Liver (tissue), 9 donors: ENCODE data around the gene DNAAF5. TPM values are rescaled to one million over a fixed set of nuclear protein-coding genes. Genes with fewer than 3 reads are reported as not detected.
"Not testable (repeated sequence)": the region's sequence is repeated elsewhere in the genome, so short reads cannot be mapped to it uniquely, and the experiment has no call there.

Source experiments
- DNase-seq: peaks from one replicate; pipeline ENCODE4 v3.0.0-alpha.2; 2017; ENCODE audit warnings: low spot score
- H3K27ac ChIP-seq, 2 donors: one replicate each; pipeline ENCODE4 v1.7.0; 2013; ENCODE audit warnings: inconsistent platforms in 2 of 2, low read length in 2 of 2, control low read depth in 1 of 2, low read depth in 1 of 2, mild to moderate bottlenecking in 1 of 2
- H3K27me3 ChIP-seq, 4 donors: one replicate each; pipeline versions ENCODE4 v1.6.1 to v1.7.0; 2013; ENCODE audit warnings: low read length in 3 of 4, inconsistent platforms in 1 of 4, mild to moderate bottlenecking in 1 of 4, moderate library complexity in 1 of 4; ENCODE audit not compliant: control insufficient read depth in 4 of 4, insufficient read depth in 4 of 4
- H3K36me3 ChIP-seq, 4 donors: one replicate each; pipeline versions ENCODE4 v1.6.1 to v1.7.0; 2013; ENCODE audit warnings: low read length in 3 of 4, mild to moderate bottlenecking in 3 of 4, low read depth in 1 of 4, moderate library complexity in 1 of 4; ENCODE audit not compliant: control insufficient read depth in 4 of 4, insufficient read depth in 3 of 4
- H3K4me1 ChIP-seq, 4 donors: one replicate each; pipeline versions ENCODE4 v1.6.1 to v1.7.0; 2013; ENCODE audit warnings: low read length in 3 of 4, mild to moderate bottlenecking in 3 of 4, moderate library complexity in 1 of 4; ENCODE audit not compliant: control insufficient read depth in 4 of 4, insufficient read depth in 4 of 4
- H3K4me3 ChIP-seq, 3 donors: one replicate each; pipeline versions ENCODE4 v1.6.1 to v1.7.0; 2013; ENCODE audit warnings: low read length in 3 of 3, control low read depth in 1 of 3, low read depth in 1 of 3, mild to moderate bottlenecking in 1 of 3
- H3K9ac ChIP-seq, 2 donors: one replicate each; pipeline ENCODE4 v1.7.0; 2013; ENCODE audit warnings: low read length in 2 of 2, mild to moderate bottlenecking in 2 of 2, moderate library complexity in 2 of 2, control low read depth in 1 of 2, low read depth in 1 of 2
- H3K9me3 ChIP-seq, 4 donors: one replicate each; pipeline versions ENCODE4 v1.6.1 to v1.7.0; 2013; ENCODE audit warnings: low read length in 3 of 4; ENCODE audit not compliant: control insufficient read depth in 4 of 4
- ATF3 ChIP-seq: IDR thresholded peaks from 2 replicates; pipeline ENCODE4 v1.6.1; 2016; ENCODE audit warnings: antibody characterized with exemption
- CTCF ChIP-seq: fragments of 150-350 bp; IDR thresholded peaks from 2 replicates; pipeline ENCODE4 v1.5.1; 2017; ENCODE audit warnings: improper control_type of control experiment, low read depth, low read length; ENCODE audit not compliant: missing input control
- EGR1 ChIP-seq, 2 donors: IDR thresholded peaks; 2 replicates each; pipeline ENCODE4 v1.6.1; 2016 to 2018; ENCODE audit warnings: antibody characterized with exemption in 2 of 2, low read depth in 2 of 2
- FOXA1 ChIP-seq: IDR thresholded peaks from 2 replicates; pipeline ENCODE4 v1.6.1; 2016; ENCODE audit warnings: antibody characterized with exemption
- HNF4A ChIP-seq, 2 donors: conservative IDR thresholded peaks; 2 replicates each; pipeline ENCODE4 v1.6.1; 2016; ENCODE audit warnings: antibody characterized with exemption in 2 of 2, mild to moderate bottlenecking in 2 of 2
- JUND ChIP-seq, 2 donors: IDR thresholded peaks; 2 replicates each; pipeline ENCODE4 v1.6.1; 2016; ENCODE audit warnings: antibody characterized with exemption in 2 of 2
- MAX ChIP-seq: IDR thresholded peaks from 2 replicates; pipeline ENCODE4 v1.6.1; 2016; ENCODE audit warnings: antibody characterized with exemption
- NR2F2 ChIP-seq: IDR thresholded peaks from 2 replicates; pipeline ENCODE4 v1.6.1; 2016; ENCODE audit warnings: antibody characterized with exemption
- REST ChIP-seq: IDR thresholded peaks from 2 replicates; pipeline ENCODE4 v1.6.1; 2016; ENCODE audit warnings: antibody characterized with exemption, mild to moderate bottlenecking
- SP1 ChIP-seq: IDR thresholded peaks from 2 replicates; pipeline ENCODE4 v1.6.1; 2018; ENCODE audit warnings: antibody characterized with exemption, mild to moderate bottlenecking
- TAF1 ChIP-seq: conservative IDR thresholded peaks from 2 replicates; pipeline ENCODE4 v1.6.1; 2016; ENCODE audit warnings: antibody characterized with exemption, mild to moderate bottlenecking
- ZBTB33 ChIP-seq: IDR thresholded peaks from 2 replicates; pipeline ENCODE4 v1.6.1; 2016; ENCODE audit warnings: antibody characterized with exemption
- WGBS: extraction: QIAGEN DNeasy Blood & Tissue Kit; methylation state at CpG from one replicate; pipeline ENCODE4 v1.1.7; 2013; 5-methylcytosine and 5-hydroxymethylcytosine counted together
- polyA plus RNA-seq, 2 donors: library from polyadenylated mRNA; stranded (reverse) in 1 of 2; unstranded in 1 of 2; fragments of 200-250 nt in 1 of 2; fragments of >200 nt in 1 of 2; fragmentation: Nextera tagmentation in 1 of 2; extraction: Ambion mirVana in 1 of 2; gene quantifications; one replicate each; pipeline versions ENCODE4 v1.2.1 to v1.2.3, GENCODE V29; 2013 to 2015
- total RNA-seq, 2 donors: library from RNA; depleted of rRNA; stranded (reverse); fragments of >200 nt; gene quantifications; one replicate each; pipeline ENCODE4 v1.2.3, GENCODE V29; 2014
- donor health status: healthy.
- donor health status: healthy.
- donor health status: healthy.
- donor health status: healthy.
- donor health status: healthy.

The DNAAF5 gene
- total and polyA plus RNA-seq, 4 donors: 3.1 to 11.1 (median 9.5) TPM

GRCh38 chr7:794207-794606 is 67.7 kb downstream of the DNAAF5 start:
- TF ChIP-seq CTCF: no peak
- TF ChIP-seq ATF3: no peak
- no peak for TF ChIP-seq TAF1
- no peak for TF ChIP-seq FOXA1
- no peak for TF ChIP-seq REST
- TF ChIP-seq SP1: no peak
- TF ChIP-seq JUND (IDR thresholded peaks at IDR 0.05): no peak
- no peak for TF ChIP-seq EGR1 (IDR thresholded peaks at IDR 0.05; ENCODE audit: low read depth in 2 of 2)
- no peak for TF ChIP-seq NR2F2
- H3K9me3 ChIP-seq: no peaks in the 10 kb centered on the region
- no peaks in the 10 kb centered on the region for H3K4me1 ChIP-seq
- no peak overlapping the region for H3K4me3 ChIP-seq
- no peaks in the 10 kb centered on the region for H3K27me3 ChIP-seq
- H3K9ac ChIP-seq: no peak overlapping the region
- WGBS: 95% methylated on average over 5 of the region's 5 CpGs
- no peak overlapping the region for H3K27ac ChIP-seq
- DNase-seq: no peak
- H3K36me3 ChIP-seq: no peaks in the 10 kb centered on the region

GRCh38 chr7:794671-795329 is 68.3 kb downstream of the DNAAF5 start:
- no peaks in the 10 kb centered on the region for H3K36me3 ChIP-seq

GRCh38 chr7:796434-797169 is 70.1 kb downstream of the DNAAF5 start:
- 85% methylated on average over 8 of the region's 10 CpGs for WGBS

More at GRCh38 chr7:794671-795329, 68.3 kb downstream of the DNAAF5 start:
- H3K9ac ChIP-seq: no peak overlapping the region
- no peak overlapping the region for H3K27ac ChIP-seq
- TF ChIP-seq ZBTB33 (no peak), MAX (no peak), HNF4A (conservative IDR thresholded peaks at IDR 0.05) (peak; percentile 23 to 29)
- no peaks in the 10 kb centered on the region for H3K4me1 ChIP-seq
- no peaks in the 10 kb centered on the region for H3K9me3 ChIP-seq
- no peak for DNase-seq
- H3K4me3 ChIP-seq: no peak overlapping the region
- no peaks in the 10 kb centered on the region for H3K27me3 ChIP-seq
- WGBS: 91% methylated on average over 31 of the region's 31 CpGs

More at GRCh38 chr7:796434-797169, 70.1 kb downstream of the DNAAF5 start:
- H3K27ac ChIP-seq, H3K36me3 ChIP-seq, H3K4me1 ChIP-seq, H3K9ac ChIP-seq, H3K9me3 ChIP-seq, H3K4me3 ChIP-seq, DNase-seq, H3K27me3 ChIP-seq: not testable (repeated sequence)
